Muscle of leg (tissue), 11 donors: Measurements from ENCODE around the gene IGFN1. TPM values are rescaled to one million over a fixed set of nuclear protein-coding genes. Genes with fewer than 3 reads are reported as not detected.

ENCODE experiments used
- DNase-seq: peaks from one replicate; pipeline ENCODE4 v3.0.0; 2013
- H3K27ac ChIP-seq: one replicate; pipeline ENCODE4 v1.5.1; 2013; ENCODE audit warnings: mild to moderate bottlenecking, low read length, control low read depth
- H3K27me3 ChIP-seq: one replicate; pipeline ENCODE4 v1.6.1; 2013; ENCODE audit warnings: low read length; ENCODE audit not compliant: control insufficient read depth, insufficient read depth
- H3K36me3 ChIP-seq: one replicate; pipeline ENCODE4 v1.6.1; 2013; ENCODE audit warnings: low read length; ENCODE audit not compliant: control insufficient read depth, insufficient read depth
- H3K4me1 ChIP-seq: one replicate; pipeline ENCODE4 v1.6.1; 2013; ENCODE audit warnings: low read length; ENCODE audit not compliant: control insufficient read depth, insufficient read depth
- H3K4me3 ChIP-seq: one replicate; pipeline ENCODE4 v1.5.1; 2013; ENCODE audit warnings: low read length, control low read depth
- H3K9me3 ChIP-seq: replicated peaks from 2 replicates; pipeline ENCODE4 v1.6.1; 2013; ENCODE audit warnings: low read depth, low read length; ENCODE audit not compliant: control insufficient read depth
- WGBS: methylation state at CpG from one replicate; pipeline ENCODE4 v1.1.5; 2013; ENCODE audit warnings: missing lambda C conversion rate; ENCODE audit not compliant: insufficient coverage; 5-methylcytosine and 5-hydroxymethylcytosine counted together
- polyA plus RNA-seq, 8 donors: library from polyadenylated mRNA; unstranded; fragments of 120-200 nt; gene quantifications; one replicate each; pipeline versions ENCODE4 v1.2.1 to v1.2.3, GENCODE V29; 2013; ENCODE audit warnings: inconsistent platforms in 1 of 8, low replicate concordance in 1 of 8; ENCODE audit not compliant: insufficient read length in 8 of 8, insufficient read depth in 1 of 8
- total RNA-seq: library from RNA; stranded (reverse); fragments of 120-200 nt; gene quantifications from one replicate; pipeline ENCODE4 v1.2.4, GENCODE V29; 2013

The IGFN1 gene
- total and polyA plus RNA-seq, 9 donors, result 0.72 to 4.3 (median 2.8) TPM

GRCh38 chr1:201261771-201262547 is 71.3 kb downstream of the IGFN1 start:
- Histone ChIP-seq H3K9me3 (no peaks in the 10 kb centered on the region), H3K4me1 (peaks cover 37% of the 10 kb centered on the region), H3K27ac (no peak overlapping the region), H3K36me3 (no peaks in the 10 kb centered on the region), H3K4me3 (no peak overlapping the region), H3K27me3 (peaks cover 19% of the 10 kb centered on the region)
- WGBS, result 94% methylated on average over 7 of the region's 8 CpGs
- no peak for DNase-seq

GRCh38 chr1:201262963-201263608 is 72.5 kb downstream of the IGFN1 start:
- Histone ChIP-seq H3K4me3 (no peak overlapping the region), H3K27me3 (peaks cover 23% of the 10 kb centered on the region), H3K27ac (no peak overlapping the region), H3K4me1 (peaks cover 44% of the 10 kb centered on the region), H3K36me3 (no peaks in the 10 kb centered on the region), H3K9me3 (no peaks in the 10 kb centered on the region)
- DNase-seq, result no peak
- WGBS, result 80% methylated on average over 5 of the region's 7 CpGs

GRCh38 chr1:201264072-201264471 is 73.4 kb downstream of the IGFN1 start:
- Histone ChIP-seq H3K36me3 (no peaks in the 10 kb centered on the region), H3K27me3 (peaks cover 20% of the 10 kb centered on the region), H3K27ac (no peak overlapping the region), H3K4me1 (peaks cover 54% of the 10 kb centered on the region), H3K9me3 (no peaks in the 10 kb centered on the region), H3K4me3 (no peak overlapping the region)
- WGBS, result 86% methylated on average over 5 of the region's 6 CpGs
- DNase-seq, result no peak

GRCh38 chr1:201264554-201264953 is 73.9 kb downstream of the IGFN1 start:
- no peak for DNase-seq
- WGBS, result no CpG with 5 or more reads among the region's 4 CpGs
- peaks cover 58% of the 10 kb centered on the region for H3K4me1 ChIP-seq
- H3K4me3 ChIP-seq, result no peak overlapping the region
- H3K36me3 ChIP-seq, result no peaks in the 10 kb centered on the region
- no peaks in the 10 kb centered on the region for H3K9me3 ChIP-seq
- H3K27me3 ChIP-seq, result peaks cover 17% of the 10 kb centered on the region
- H3K27ac ChIP-seq, result no peak overlapping the region

GRCh38 chr1:201265756-201266155 is 75.1 kb downstream of the IGFN1 start:
- Histone ChIP-seq H3K4me1 (peaks cover 52% of the 10 kb centered on the region), H3K4me3 (no peak overlapping the region), H3K9me3 (no peaks in the 10 kb centered on the region), H3K27me3 (peaks cover 17% of the 10 kb centered on the region), H3K27ac (no peak overlapping the region), H3K36me3 (no peaks in the 10 kb centered on the region)
- 100% methylated on average over 1 of the region's 3 CpGs for WGBS
- DNase-seq, result no peak

GRCh38 chr1:201266276-201266675 is 75.7 kb downstream of the IGFN1 start:
- peaks cover 16% of the 10 kb centered on the region for H3K27me3 ChIP-seq
- peaks cover 48% of the 10 kb centered on the region for H3K4me1 ChIP-seq
- no peak overlapping the region for H3K27ac ChIP-seq

GRCh38 chr1:201266774-201267173 is 76.2 kb downstream of the IGFN1 start:
- WGBS, result 0% methylated on average over 1 of the region's 3 CpGs
- H3K4me3 ChIP-seq, result no peak overlapping the region
- H3K4me1 ChIP-seq, result peaks cover 45% of the 10 kb centered on the region
- peaks cover 16% of the 10 kb centered on the region for H3K27me3 ChIP-seq
- H3K36me3 ChIP-seq, result no peaks in the 10 kb centered on the region
- peak overlapping the region; percentile 6 for H3K27ac ChIP-seq
- peak; percentile 86 for DNase-seq
- no peaks in the 10 kb centered on the region for H3K9me3 ChIP-seq

More at GRCh38 chr1:201266276-201266675, 75.7 kb downstream of the IGFN1 start:
- no peak for DNase-seq
- H3K4me3 ChIP-seq, result no peak overlapping the region
- no peaks in the 10 kb centered on the region for H3K9me3 ChIP-seq
- H3K36me3 ChIP-seq, result no peaks in the 10 kb centered on the region

- WGBS, result 82% methylated on average over 9 of the region's 14 CpGs
- Histone ChIP-seq H3K36me3 (no peaks in the 10 kb centered on the region), H3K4me1 (peaks cover 39% of the 10 kb centered on the region), H3K27me3 (peaks cover 16% of the 10 kb centered on the region), H3K27ac (no peak overlapping the region), H3K9me3 (no peaks in the 10 kb centered on the region), H3K4me3 (no peak overlapping the region)
- no peak for DNase-seq
Observed at GRCh38 chr1:201267481-201268229, 77.0 kb downstream of the IGFN1 start.

- peak; percentile 90 for DNase-seq
- peak overlapping the region; percentile 80 for H3K27ac ChIP-seq
- no peaks in the 10 kb centered on the region for H3K9me3 ChIP-seq
- no peak overlapping the region for H3K4me3 ChIP-seq
- 21% methylated on average over 6 of the region's 12 CpGs for WGBS
- no peaks in the 10 kb centered on the region for H3K36me3 ChIP-seq
- peaks cover 29% of the 10 kb centered on the region for H3K4me1 ChIP-seq
- peaks cover 16% of the 10 kb centered on the region for H3K27me3 ChIP-seq
Observed at GRCh38 chr1:201268604-201269151, 78.1 kb downstream of the IGFN1 start.

- Histone ChIP-seq H3K4me1 (peaks cover 28% of the 10 kb centered on the region), H3K9me3 (no peaks in the 10 kb centered on the region), H3K36me3 (no peaks in the 10 kb centered on the region), H3K4me3 (no peak overlapping the region), H3K27ac (peak overlapping the region; percentile 80), H3K27me3 (peaks cover 16% of the 10 kb centered on the region)
- WGBS, result 76% methylated on average over 5 of the region's 7 CpGs
- DNase-seq, result no peak
Observed at GRCh38 chr1:201269281-201269680, 78.7 kb downstream of the IGFN1 start.
